Fibroblast of lung (primary cell): ENCODE data around the gene DICER1.

Source experiments
- EZH2 ChIP-seq: IDR thresholded peaks from 2 replicates; pipeline ENCODE4 v1.5.1; 2012; ENCODE audit warnings: low read length, control low read depth, mild to moderate bottlenecking; ENCODE audit errors: missing control alignments
- TF ChIP-seq, protein P1 (sequence below), 2 donors: IDR thresholded peaks in 1 of 2; conservative IDR thresholded peaks in 1 of 2; 1 replicate in 1 of 2; 2 replicates in 1 of 2; pipeline ENCODE4 v1.5.1; 2011 to 2012; ENCODE audit warnings: low read length in 2 of 2, control low read depth in 1 of 2, inconsistent platforms in 1 of 2, low read depth in 1 of 2, mild to moderate bottlenecking in 1 of 2

GRCh38 chr14:95121911-95122620 is 35.3 kb downstream of the DICER1 start:
- TF ChIP-seq, protein P1, sequence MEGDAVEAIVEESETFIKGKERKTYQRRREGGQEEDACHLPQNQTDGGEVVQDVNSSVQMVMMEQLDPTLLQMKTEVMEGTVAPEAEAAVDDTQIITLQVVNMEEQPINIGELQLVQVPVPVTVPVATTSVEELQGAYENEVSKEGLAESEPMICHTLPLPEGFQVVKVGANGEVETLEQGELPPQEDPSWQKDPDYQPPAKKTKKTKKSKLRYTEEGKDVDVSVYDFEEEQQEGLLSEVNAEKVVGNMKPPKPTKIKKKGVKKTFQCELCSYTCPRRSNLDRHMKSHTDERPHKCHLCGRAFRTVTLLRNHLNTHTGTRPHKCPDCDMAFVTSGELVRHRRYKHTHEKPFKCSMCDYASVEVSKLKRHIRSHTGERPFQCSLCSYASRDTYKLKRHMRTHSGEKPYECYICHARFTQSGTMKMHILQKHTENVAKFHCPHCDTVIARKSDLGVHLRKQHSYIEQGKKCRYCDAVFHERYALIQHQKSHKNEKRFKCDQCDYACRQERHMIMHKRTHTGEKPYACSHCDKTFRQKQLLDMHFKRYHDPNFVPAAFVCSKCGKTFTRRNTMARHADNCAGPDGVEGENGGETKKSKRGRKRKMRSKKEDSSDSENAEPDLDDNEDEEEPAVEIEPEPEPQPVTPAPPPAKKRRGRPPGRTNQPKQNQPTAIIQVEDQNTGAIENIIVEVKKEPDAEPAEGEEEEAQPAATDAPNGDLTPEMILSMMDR (conservative IDR thresholded peaks at IDR 0.05 in 1 of 2, IDR thresholded peaks at IDR 0.05 in 1 of 2; ENCODE audit: low read depth in 1 of 2, low read length in 2 of 2) = no peak
- TF ChIP-seq EZH2 = no peak
